Ramos (cell line): Measurements from ENCODE around the gene ZNF326.

ENCODE experiments used
- in situ Hi-C: fragments of 300-500 bp; cut with MboI; formaldehyde crosslinking; loops from one replicate; pipeline ENCODE4 v1.14.3; 2022; ENCODE audit warnings: low sequenced_read_pairs; ENCODE audit not compliant: unreplicated experiment

The ZNF326 gene, protein sequence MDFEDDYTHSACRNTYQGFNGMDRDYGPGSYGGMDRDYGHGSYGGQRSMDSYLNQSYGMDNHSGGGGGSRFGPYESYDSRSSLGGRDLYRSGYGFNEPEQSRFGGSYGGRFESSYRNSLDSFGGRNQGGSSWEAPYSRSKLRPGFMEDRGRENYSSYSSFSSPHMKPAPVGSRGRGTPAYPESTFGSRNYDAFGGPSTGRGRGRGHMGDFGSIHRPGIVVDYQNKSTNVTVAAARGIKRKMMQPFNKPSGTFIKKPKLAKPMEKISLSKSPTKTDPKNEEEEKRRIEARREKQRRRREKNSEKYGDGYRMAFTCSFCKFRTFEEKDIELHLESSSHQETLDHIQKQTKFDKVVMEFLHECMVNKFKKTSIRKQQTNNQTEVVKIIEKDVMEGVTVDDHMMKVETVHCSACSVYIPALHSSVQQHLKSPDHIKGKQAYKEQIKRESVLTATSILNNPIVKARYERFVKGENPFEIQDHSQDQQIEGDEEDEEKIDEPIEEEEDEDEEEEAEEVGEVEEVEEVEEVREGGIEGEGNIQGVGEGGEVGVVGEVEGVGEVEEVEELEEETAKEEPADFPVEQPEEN

GRCh38 chr1:89994805-89995597 is at the start of gene ZNF326:
Gene ZNF326, plus strand, starts transcription at chr1:89995110. Its CDS starts 148 bp downstream, at chr1:89995258.
- in situ Hi-C loops = loop anchor here (25.0 kb wide), 2 partner anchors 358 to 508 kb away; partner anchors contain the start of gene LRRC8C

- in situ Hi-C loops = no loop called here
Observed at GRCh38 chr1:89945852-89946476, 48.9 kb upstream of the ZNF326 start.

GRCh38 chr1:89946532-89946931 is 48.4 kb upstream of the ZNF326 start:
- in situ Hi-C loops = no loop called here

DNA sequence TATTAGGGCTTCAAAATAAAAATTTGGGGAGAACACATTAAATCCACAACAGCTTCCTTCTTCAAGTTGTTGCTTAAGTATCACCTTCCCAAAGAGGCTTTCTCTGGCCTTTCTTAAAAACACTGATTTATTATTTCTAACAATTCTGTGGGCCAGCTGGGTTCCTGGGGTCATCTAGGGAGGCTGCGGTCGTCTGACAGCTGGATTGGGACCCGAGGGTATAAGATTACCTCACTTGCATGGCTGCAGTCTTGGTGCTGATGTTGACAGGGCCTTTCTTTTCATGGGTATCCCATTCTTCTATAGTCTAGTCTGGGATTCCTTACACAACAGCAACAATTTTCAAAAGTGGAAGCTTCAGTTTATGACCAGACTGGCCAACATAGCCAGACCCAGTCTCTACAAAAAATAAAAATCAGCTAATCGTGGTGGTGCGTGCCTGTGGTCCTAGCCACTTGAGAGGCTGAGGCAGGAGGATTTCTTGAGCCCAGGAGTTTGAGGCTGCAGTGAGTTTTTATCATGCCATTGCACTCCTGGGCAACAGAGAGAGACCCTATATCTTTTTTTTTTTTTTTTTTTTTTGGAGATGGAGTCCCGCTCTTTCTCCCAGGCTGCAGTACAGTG is 46.1 kb upstream of the ZNF326 start:
- in situ Hi-C loops = no loop called here

DNA sequence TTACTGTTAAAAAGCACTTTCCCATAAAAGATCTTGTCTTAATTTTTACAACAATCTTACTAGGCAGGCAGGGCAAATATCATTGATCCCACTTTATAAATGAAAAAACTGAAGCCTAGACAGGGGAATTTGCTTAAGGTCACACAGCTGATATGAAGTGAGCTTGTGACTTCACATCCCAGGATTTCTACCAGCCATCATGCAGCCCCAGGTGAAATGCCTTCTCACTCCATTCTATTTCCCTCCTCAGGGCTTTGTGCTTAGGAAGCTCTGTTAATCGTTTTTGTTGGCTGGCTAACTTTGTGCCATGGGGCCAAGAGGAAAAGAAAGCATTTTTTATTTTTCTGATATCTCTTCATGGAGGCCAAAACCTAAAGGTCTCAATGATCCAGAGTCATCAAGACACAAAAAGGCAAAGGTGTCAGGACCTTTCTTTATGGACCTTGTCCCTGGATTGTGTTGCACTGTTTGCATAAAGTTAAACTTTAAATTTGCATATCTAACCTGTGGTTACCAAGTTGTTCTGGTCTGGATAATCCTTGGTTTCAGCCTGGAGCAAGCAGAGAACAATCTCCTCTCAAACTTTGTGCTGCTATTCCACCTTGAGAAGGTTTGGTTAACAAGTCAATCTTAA is 44.8 kb upstream of the ZNF326 start:
- in situ Hi-C loops = no loop called here

DNA sequence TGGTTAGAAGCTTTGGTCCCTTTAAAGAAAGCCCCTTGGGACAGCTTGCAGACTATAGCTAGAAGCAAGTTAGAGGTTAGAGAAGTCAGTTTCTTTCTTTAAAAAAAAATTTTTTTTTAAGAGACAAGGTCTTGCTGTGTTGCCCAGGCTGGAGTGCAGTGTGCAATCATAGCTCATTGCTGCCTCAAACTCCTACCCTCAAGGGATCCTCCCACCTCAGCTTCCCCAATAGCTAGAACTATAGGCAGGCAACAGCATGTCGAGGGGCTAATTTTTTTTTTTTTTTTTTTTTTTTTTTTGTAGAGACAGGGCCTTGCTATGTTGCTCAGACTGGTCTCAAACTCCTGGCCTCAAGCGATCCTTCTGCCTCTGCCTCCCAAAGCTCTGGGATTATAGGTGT is 44.2 kb upstream of the ZNF326 start:
- in situ Hi-C loops = no loop called here

DNA sequence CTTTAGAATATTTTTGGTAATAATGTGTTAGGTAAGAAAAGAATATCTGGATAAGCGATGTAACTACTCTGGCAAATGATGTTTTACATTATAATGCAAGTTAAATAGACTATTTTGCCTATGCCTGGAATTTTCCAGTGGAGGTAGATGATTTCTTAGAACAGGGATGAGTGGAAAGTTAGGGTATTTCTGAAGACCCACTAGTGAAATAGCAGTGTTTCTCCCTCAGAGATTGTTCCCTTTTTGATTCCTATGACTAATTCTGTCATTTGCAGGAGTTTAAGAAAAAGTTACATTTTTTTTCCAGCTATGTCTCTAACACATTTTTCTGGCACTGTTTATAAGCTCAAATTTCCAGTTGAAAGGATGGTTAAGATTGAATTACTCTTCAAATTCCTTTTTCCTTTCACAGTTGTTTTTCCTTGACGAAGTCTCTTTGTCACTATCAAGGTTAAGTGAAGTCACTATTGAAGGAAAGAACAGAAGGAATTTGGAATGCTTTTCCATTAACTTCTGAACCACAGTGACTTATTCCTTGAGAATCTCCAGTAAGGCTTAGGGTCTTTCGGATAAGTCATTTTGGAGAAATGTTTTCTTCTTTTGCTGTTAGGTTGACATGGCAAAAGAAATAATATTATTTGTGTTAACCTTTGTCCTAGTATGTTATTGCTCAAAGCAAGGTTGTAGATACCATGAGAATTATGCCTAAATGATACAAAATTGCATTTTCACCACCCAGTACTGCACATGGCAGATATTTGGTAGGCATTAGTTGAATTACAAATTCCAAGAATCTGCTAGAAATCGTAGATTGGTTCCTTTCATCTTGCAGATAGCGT is 42.9 kb upstream of the ZNF326 start:
- in situ Hi-C loops = no loop called here

DNA sequence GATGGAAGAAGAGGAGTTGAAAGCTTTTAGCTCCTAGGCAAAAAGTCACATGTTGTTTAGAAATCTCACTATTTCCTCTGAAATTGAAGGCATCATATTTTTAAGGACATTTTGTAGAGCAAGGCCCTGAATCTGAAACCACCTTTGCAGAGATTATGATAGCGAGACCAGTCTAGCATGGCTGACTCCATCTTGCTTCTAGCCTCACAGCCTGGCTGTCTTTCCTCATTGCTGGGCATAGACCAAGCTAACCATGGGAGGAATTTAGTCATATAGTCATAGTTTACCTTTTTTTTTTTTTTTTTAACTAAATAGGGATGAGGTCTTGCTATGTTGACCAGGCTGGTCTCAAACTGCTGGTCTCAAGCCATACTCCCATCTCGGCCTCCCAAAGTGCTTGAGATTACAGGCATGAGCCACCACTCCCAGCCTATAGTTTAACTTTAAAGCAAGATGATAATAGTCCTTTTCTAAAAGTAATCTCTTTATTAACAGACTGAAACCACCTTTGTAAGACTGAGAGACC is 42.2 kb upstream of the ZNF326 start:
- in situ Hi-C loops = no loop called here

DNA sequence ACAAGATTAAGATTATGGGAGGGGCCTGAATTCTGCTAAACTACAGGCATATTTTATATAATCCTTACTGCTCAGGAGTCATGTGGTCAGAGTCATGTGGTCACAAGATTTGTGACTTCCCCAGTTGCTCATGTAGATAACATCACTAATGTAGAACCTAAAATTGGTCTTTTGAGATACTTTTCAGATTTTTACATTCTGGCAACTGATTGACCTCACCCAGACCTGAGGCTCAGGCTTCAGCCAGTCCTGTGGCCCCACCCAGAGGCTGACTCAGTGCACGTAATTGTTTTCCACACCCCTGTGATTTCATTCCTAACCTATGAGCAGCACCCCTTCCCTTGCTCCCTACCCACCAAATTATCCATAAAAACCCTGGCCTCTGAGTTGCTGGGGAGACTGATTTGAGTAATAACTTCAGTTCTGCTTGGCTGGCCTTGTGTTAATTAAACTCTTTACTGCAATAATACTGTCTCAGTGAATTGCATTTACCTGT is 41.7 kb upstream of the ZNF326 start:
- in situ Hi-C loops = no loop called here

GRCh38 chr1:89953929-89954328 is 41.0 kb upstream of the ZNF326 start:
- in situ Hi-C loops = no loop called here

GRCh38 chr1:89954401-89954800 is 40.5 kb upstream of the ZNF326 start:
- in situ Hi-C loops = no loop called here

DNA sequence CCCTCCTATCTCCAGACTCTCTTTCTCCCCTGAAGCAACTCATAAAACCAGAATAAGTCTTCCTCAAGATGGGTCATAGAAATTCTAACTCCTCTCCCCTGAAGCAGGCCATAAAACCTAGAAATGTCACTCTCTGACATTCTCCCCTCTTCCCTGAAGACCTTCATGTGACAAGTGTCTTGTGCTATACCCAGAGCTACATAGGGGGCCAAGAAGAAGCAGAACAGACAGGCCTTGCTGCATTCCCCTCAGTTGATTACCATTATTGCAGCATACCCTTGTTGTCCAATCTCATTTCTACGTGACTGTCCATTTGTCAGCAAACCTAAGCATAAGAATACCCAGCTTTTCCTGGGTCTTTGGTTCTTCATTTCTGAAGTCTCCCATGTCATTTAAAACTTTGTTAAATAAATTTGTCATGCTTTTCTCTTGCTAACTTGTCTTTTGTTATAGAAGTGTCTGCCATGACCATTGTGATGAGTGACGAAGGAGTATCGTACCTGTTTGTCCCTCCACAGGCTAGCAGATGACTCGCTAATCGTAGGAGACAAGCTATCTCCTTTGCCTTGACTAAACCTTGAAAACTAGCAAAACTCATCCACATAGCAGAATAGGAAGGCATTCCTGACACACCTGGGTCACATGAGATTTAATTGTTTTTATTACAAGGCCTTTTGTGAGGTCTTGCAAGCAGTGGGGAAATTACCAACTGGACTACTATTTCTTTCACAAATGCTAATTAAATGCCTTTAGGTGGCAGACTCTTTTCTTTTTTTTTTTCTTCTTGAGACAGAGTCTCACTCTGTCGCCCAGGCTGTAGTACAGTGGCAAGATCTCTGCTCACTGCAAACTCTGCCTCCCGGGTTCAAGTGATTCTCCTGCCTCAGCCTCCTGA is 39.4 kb upstream of the ZNF326 start:
- in situ Hi-C loops = no loop called here

GRCh38 chr1:89957107-89957506 is 37.8 kb upstream of the ZNF326 start:
- in situ Hi-C loops = no loop called here

DNA sequence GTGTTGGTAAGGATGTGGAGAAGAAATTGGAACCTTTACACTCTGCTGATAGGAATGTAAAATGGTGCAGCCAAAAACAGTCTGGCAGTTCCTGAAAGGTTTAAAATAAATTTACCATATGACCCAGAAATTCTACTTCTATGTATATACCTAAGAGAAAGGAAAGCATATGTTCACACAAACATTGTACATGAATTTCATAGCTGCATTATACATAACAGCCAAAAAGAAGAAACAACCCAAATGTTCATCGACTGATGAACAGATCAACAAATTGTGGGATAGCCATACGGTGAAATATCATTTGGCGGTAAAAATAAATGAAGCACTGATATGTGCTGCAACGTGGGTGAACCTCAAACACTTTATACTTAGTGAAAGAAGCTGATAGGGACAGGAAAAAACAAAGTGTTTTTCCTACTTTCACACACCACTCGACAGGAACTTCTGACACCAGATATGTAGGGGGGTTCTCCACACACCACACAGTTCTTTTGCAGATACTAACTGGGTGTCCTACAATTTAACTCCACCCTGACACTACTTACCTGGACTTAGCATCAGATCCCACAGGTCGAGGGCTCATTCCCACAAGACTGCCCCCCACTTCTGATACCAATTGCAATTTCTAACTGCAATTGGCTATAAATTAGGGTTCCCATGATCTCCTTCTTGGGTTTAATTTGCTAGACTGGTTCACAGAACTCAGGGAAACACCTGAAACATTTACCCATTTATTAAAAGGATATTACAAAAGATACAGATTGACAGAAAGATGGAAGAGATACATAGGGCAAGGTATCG is 35.9 kb upstream of the ZNF326 start:
- in situ Hi-C loops = no loop called here

DNA sequence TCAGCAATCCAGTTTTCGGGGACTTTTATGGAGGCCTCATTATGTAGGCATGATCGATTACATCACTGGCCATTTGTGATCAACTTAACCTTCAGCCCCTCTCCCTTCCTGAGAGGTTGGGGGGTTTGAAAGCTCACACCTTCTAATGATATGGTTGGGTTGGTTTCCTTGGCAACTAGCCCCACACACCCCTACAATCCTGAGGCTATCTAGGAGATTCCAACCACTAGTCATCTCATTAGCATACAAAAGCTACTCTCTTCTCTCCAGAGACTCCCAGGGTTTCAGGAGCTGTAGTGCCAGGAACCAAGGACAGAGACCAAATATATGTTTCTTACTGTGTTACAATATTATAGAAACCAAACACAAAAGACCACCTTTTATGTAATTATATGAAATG is 35.2 kb upstream of the ZNF326 start:
- in situ Hi-C loops = no loop called here

- in situ Hi-C loops = no loop called here
Observed at GRCh38 chr1:89962024-89962741, 32.7 kb upstream of the ZNF326 start.
